ENCODE data around the gene RANBP10. TPM values are rescaled to one million over a fixed set of nuclear protein-coding genes. Genes with fewer than 3 reads are reported as not detected.
"Not testable (repeated sequence)": the region's sequence is repeated elsewhere in the genome, so short reads cannot be mapped to it uniquely, and the experiment has no call there.

RANBP10 gene
- total RNA-seq (2014; rRNA removed; shearing (Covaris generic)) = 3.0 and 5.9 TPM in 2 replicates

- peak; percentile 100 for DNase-seq (ENCODE audit: low spot score)
- in situ Hi-C loops (cut with HindIII; ENCODE audit: low sequenced_read_pairs) = no loop called here
Measured at GRCh38 chr16:67806428-67807147, at the start of gene RANBP10, which contains the start of gene TSNAXIP1. TSS of gene RANBP10 (minus strand) at chr16:67806560. CDS start at chr16:67806536, 24 bp downstream. TSS of gene TSNAXIP1 (plus strand) at chr16:67806889. CDS start at chr16:67807150, 261 bp downstream.

GRCh38 chr16:67855789-67856188 lies 49.4 kb upstream of the RANBP10 start:
- in situ Hi-C loops (cut with HindIII; ENCODE audit: low sequenced_read_pairs) = no loop called here
- DNase-seq (ENCODE audit: low spot score) = no peak

GRCh38 chr16:67853670-67854069 lies 47.3 kb upstream of the RANBP10 start:
- DNase-seq (ENCODE audit: low spot score) = no peak
- in situ Hi-C loops (cut with HindIII; ENCODE audit: low sequenced_read_pairs) = no loop called here

- in situ Hi-C loops (cut with HindIII; ENCODE audit: low sequenced_read_pairs) = no loop called here
- DNase-seq (ENCODE audit: low spot score) = no peak
Measured at GRCh38 chr16:67848118-67848517, 41.8 kb upstream of the RANBP10 start.

GRCh38 chr16:67847064-67847861 lies 40.9 kb upstream of the RANBP10 start, which contains the start of gene CENPT:
TSS of gene CENPT (minus strand) at chr16:67847693. CDS start at chr16:67833859, 13,834 bp downstream.
- DNase-seq (ENCODE audit: low spot score) = no peak

GRCh38 chr16:67846320-67847063 lies 40.1 kb upstream of the RANBP10 start, which contains the start of gene NUTF2:
TSS of gene NUTF2 (plus strand) at chr16:67846933. CDS start at chr16:67865131, 18,198 bp downstream.
- in situ Hi-C loops (cut with HindIII; ENCODE audit: low sequenced_read_pairs) = no loop called here

More at GRCh38 chr16:67847064-67847861, 40.9 kb upstream of the RANBP10 start, which contains the start of gene CENPT:
- in situ Hi-C loops (cut with HindIII; ENCODE audit: low sequenced_read_pairs) = no loop called here

GRCh38 chr16:67846063-67846319 lies 39.6 kb upstream of the RANBP10 start:
- in situ Hi-C loops (cut with HindIII; ENCODE audit: low sequenced_read_pairs) = no loop called here
- no peak for DNase-seq (ENCODE audit: low spot score)

More at GRCh38 chr16:67846320-67847063, 40.1 kb upstream of the RANBP10 start, which contains the start of gene NUTF2:
- peak; percentile 92 for DNase-seq (ENCODE audit: low spot score)

- in situ Hi-C loops (cut with HindIII; ENCODE audit: low sequenced_read_pairs) = no loop called here
- DNase-seq (ENCODE audit: low spot score) = no peak
Measured at GRCh38 chr16:67845291-67846062, 39.1 kb upstream of the RANBP10 start.

GRCh38 chr16:67844497-67844896 lies 38.1 kb upstream of the RANBP10 start:
- DNase-seq (ENCODE audit: low spot score) = no peak
- in situ Hi-C loops (cut with HindIII; ENCODE audit: low sequenced_read_pairs) = no loop called here

- in situ Hi-C loops (cut with HindIII; ENCODE audit: low sequenced_read_pairs) = no loop called here
Measured at GRCh38 chr16:67843343-67843765, 37.0 kb upstream of the RANBP10 start.

GRCh38 chr16:67842509-67843342 lies 36.4 kb upstream of the RANBP10 start:
- DNase-seq (ENCODE audit: low spot score) = peak; percentile 60
- in situ Hi-C loops (cut with HindIII; ENCODE audit: low sequenced_read_pairs) = no loop called here

More at GRCh38 chr16:67843343-67843765, 37.0 kb upstream of the RANBP10 start:
- DNase-seq (ENCODE audit: low spot score) = no peak

- peak; percentile 94 for DNase-seq (ENCODE audit: low spot score)
- in situ Hi-C loops (cut with HindIII; ENCODE audit: low sequenced_read_pairs) = no loop called here
Measured at GRCh38 chr16:67841816-67842508, 35.6 kb upstream of the RANBP10 start, which contains the start of gene THAP11. TSS of gene THAP11 (plus strand) at chr16:67842320. CDS start at chr16:67842555, 235 bp downstream.

- DNase-seq (ENCODE audit: low spot score) = no peak
- in situ Hi-C loops (cut with HindIII; ENCODE audit: low sequenced_read_pairs) = no loop called here
Measured at GRCh38 chr16:67841198-67841815, 34.9 kb upstream of the RANBP10 start.

- in situ Hi-C loops (cut with HindIII; ENCODE audit: low sequenced_read_pairs) = no loop called here
Measured at GRCh38 chr16:67837811-67838210, 31.5 kb upstream of the RANBP10 start.

GRCh38 chr16:67837190-67837589 lies 30.8 kb upstream of the RANBP10 start:
- in situ Hi-C loops (cut with HindIII; ENCODE audit: low sequenced_read_pairs); DNase-seq (ENCODE audit: low spot score): not testable (repeated sequence)

More at GRCh38 chr16:67837811-67838210, 31.5 kb upstream of the RANBP10 start:
- DNase-seq (ENCODE audit: low spot score) = no peak

- DNase-seq (ENCODE audit: low spot score) = no peak
- in situ Hi-C loops (cut with HindIII; ENCODE audit: low sequenced_read_pairs) = no loop called here
Measured at GRCh38 chr16:67834242-67834614, 27.9 kb upstream of the RANBP10 start.

Data from G401 (cell line).